ENCODE measurements around the gene NTSR2.

GRCh38 chr2:11655495-11655894 lies 14.5 kb downstream of the NTSR2 start:
- TF ChIP-seq CTCF (conservative IDR thresholded peaks at IDR 0.05): no peak
- no peak for TF ChIP-seq ZFX (IDR thresholded peaks at IDR 0.05)

Data from C4-2B (cell line).